GM12891 (cell line): ENCODE measurements around the gene CACTIN.

Source experiments
- POLR2A ChIP-seq: IDR thresholded peaks from 2 replicates; pipeline ENCODE4 v1.6.1; 2011; ENCODE audit warnings: low read depth, low read length, control low read depth
- SPI1 ChIP-seq: IDR thresholded peaks from 2 replicates; pipeline ENCODE4 v1.6.1; 2011; ENCODE audit warnings: low read depth, low read length, control low read depth
- TAF1 ChIP-seq: IDR thresholded peaks from 2 replicates; pipeline ENCODE4 v1.6.1; 2011; ENCODE audit warnings: low read depth, low read length, control low read depth

DNA sequence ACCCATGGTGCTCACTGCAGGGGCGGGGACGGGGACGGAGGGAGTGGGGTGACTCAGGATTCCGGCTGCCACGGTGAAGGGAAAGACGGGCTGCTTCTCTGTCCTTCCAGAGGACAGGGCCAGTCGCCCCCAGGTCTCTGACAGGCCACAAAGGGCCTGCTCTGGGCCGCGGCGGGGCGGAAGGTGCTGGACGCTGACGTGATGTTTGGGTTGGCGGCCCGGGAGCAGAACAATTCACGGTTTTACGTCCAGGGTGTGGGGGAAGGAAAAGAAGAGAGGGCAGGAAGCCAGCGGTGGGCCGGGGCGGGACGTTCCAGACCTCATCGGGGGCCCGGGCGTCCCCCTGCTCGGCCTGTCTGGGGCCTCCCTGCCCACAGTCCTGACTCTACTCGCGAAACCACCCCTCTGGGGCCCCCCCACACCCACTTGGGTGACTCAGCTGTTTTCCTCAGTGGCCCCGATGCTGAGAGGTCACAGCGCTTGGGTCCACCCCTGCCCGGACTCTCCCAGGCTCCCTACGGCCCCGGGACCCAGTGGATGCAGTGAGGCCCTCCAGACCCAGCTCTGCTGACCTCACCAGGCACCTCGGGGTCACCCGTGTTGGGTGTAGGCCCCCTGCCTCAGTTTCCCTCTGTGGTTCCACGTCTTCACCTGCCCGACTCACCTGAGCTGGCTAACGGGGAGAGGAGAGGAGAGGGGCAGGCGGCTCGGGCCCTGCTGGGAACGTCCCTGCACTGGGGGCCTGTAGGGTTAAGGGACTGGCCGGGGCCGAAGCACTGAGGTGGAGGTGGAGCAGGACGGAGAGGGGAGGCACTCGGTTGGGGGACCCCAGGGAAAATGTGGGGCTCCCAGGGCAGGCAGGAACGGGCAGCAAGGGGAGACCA lies 44.4 kb upstream of the CACTIN start:
- TF ChIP-seq SPI1 (no peak), TAF1 (no peak), POLR2A (no peak)
